HG02885 (cell line): ENCODE measurements around the gene GSAP.
"Not testable (repeated sequence)": the region's sequence is repeated elsewhere in the genome, so short reads cannot be mapped to it uniquely, and the experiment has no call there.

Experiments used
- ATAC-seq: cut with Tn5 transposase; IDR thresholded peaks from one replicate; pipeline ENCODE4 v1.9.1; 2021; ENCODE audit warnings: mild to moderate bottlenecking; ENCODE audit not compliant: unreplicated experiment, poor library complexity

The GSAP gene

DNA sequence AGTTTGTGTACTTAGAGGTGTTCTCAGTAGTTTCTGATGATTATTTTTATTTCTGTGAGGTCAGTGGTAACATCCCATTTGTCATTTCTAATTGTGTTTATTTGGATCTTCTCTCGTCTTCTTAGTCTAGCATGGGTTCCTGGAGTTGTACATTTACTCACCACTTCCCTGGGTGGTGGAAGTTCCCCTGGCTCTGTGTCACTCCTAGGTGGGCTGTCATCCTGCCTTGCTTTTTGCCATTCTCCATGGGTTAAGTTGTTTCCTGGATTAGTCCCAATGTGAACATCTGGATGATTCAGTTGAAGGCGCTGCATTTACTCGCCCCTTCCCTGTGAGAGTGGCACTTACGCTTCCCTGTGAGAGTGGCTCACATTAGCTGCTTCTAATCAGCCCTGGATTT lies 48.2 kb downstream of the GSAP start:
- no peak for ATAC-seq

DNA sequence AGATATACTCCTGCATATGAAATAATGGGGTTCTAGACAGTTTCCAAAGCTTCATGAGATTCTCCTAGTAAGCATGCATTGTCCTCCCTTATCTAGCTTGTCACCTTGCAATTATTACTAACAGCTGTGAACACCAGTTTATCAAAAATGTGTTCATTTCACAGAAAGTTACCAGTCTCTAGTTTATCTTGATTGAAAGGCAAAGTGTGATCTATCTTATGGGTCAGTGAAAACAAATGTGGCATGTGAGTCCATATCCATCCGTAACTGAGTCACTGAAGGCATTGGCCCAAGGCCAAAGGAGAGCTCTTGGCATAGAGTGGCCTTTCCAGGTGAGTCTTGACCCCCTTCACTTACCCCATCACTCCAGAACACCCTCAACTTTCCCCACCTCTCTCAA lies 53.2 kb downstream of the GSAP start:
- no peak for ATAC-seq

DNA sequence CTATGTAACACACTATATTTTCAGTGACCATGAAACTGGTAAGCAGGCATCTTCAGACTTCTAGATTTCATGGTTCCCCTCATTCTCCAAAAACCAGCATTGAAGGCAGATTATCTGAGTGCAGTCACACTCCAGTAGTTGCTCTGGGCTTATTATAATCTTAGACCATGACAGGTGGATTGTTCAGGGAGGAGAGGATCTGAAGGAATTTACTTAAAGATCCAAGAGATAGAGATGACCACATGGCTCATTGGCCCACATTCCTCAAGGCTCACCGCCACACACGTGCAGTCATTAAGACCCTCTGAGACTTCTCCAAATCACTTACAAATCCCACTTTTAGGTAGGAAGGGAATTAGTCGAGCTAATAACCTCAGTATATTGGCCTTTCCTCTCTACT lies 55.2 kb downstream of the GSAP start:
- ATAC-seq: no peak

DNA sequence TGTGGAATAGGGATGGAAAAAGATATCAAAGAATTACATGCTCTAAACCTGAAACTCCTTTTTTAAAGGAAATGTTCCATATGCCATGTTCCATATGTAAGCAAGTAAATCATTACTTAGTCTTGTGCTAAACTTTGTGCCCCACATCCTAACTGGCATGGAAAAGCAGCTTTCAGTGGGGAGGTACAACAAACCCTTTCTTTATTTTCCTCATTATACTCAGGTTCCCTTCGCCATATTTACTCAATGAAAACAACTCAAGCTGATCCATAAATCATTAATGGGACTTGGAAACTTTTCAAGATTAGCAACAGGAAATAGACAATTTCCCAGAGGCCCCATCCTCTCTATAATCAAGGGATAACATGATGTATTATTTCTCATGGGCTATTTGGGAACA lies 56.0 kb downstream of the GSAP start:
- ATAC-seq: no peak

DNA sequence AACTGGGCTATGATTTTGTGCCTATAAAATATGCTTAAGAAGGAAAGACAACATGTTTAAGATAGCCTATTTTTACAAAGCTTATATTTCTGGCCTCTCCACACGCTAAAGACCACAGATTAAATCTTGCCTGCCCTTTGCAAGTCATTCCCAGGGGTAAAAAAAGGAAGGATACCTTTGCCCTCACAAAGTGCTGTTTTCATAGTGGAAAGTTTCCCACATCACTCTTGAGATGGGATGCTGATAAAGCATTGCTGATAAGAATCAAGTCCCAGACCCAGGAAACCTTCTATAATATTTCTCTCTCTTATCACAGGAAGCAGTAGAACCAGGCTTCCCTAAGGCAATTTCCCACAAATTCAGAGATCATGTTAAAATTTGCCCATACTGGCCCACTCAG lies 56.5 kb downstream of the GSAP start:
- ATAC-seq: no peak

DNA sequence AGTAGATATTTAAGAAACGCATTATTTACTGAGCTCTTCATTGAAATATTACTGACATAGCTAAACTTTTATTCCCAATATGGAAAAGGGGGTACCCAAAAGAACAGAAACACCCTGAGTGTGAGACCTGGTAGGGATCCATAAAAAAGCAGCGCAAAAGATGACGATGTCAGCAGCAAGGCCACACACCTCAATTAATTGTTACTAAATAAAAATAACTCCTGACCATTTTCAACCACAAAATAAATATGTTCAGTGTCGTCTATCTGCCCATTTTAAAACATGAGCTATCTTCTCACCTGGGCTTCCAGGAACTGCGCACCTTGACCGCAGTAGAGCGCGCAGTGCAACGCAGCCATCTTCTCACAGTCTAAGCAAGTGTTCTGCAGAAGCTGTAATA lies 61.2 kb downstream of the GSAP start:
- no peak for ATAC-seq

DNA sequence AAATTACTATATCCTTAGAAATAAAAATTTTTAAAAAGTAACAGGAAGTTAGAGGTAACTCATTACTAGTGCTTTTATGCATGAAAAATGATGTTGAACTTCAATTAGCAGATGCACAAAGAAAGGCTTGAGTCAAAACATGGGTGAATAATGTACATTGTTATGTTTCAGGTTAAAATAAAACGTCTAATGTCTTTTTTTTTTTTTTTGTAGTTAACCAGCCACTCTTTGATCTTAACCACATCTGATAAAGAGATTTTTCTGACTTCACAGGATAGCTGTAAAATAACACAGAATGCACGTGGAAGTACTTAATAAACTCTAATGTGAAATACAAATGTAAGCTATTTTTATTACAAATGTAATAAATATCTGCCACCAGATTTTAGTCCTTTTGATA lies 61.7 kb downstream of the GSAP start:
- ATAC-seq: no peak

DNA sequence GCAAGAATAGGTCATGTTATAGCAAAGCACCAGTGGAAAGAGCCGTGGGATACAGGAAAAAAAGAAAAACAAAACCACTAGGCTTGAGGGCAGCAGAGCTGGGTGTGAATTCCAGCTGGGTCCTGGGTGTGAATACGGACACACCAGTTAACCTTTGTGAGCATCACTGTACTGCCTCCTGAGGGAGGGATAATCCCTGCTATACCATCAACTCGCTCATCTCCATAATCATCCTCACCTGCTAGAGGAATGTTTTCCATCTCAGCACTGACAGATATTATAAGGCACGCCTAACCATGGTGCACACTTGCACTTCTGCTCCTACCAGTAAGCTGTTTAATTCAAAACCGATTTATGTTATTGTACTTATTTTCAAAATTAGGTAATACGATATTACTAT lies 62.2 kb downstream of the GSAP start:
- no peak for ATAC-seq

DNA sequence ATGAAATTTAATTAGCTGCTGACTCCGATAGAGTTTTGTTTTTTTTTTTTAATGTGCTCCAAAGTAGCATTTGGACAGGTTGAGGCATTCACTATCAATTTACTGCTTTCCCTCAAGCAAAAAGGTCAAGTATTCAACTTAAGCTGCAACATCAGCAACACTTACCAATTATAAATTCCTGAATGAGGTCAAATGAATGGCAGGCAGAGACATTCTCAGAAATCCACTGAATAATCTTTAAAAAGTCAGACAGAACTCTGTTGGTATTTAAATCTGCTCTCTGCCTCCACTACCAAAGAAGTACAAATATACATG lies 62.8 kb downstream of the GSAP start:
- ATAC-seq: no peak

DNA sequence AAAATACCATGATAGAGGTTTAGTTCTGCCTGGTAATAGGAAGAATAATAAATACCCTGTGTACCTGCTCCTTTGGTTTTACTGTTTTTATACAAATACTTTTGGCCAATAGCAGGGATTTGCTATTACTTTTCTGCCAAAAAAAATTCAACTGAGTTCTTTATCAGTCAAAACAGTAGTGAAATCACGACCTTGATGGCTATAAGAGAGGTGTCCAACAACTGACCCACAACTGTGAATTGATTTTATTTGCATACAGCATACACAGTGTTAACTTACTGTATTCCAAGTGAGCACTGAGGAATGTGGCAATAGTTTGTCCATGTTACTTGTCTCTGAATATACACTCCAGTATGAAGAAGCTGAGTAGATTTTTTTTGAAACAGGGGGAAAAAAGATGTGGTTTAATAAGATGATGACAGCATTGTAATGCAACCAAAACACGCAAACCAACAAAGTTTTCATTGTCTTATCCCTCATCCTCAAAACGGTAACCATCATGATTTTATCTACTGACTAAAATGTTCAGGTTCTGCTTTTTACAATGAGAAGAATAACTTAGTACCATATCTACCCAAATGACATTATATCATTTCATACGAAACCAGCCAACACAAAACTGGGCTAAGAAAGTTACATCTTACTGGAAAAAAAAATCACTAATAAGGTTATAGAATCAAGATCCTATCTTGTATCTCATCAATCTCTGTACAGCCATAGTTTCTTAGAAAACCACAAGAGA lies 63.3 kb downstream of the GSAP start:
- peak; percentile 40 for ATAC-seq

DNA sequence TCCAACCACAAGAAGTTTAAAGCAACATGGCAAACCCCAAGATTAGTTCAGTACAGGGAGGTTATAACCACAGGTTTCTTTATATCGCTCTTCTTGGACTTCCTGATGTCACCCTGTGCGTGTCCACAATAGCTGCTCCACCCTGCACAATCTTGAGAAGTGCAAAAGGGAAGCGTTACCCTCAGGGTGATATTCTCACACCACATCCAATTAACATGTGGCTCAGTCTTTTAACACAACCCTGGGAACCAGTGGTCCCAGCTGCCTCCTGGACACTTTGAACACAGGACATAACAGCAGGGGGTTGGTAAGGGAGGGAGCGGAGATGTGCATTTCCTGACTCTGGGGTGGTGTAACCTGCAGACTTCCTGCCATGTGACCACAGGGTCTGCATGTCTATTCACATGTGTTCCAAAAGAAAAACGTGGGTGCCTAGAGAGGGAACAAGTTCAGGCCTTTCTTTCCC lies 64.6 kb downstream of the GSAP start:
- peak; percentile 90 for ATAC-seq

DNA sequence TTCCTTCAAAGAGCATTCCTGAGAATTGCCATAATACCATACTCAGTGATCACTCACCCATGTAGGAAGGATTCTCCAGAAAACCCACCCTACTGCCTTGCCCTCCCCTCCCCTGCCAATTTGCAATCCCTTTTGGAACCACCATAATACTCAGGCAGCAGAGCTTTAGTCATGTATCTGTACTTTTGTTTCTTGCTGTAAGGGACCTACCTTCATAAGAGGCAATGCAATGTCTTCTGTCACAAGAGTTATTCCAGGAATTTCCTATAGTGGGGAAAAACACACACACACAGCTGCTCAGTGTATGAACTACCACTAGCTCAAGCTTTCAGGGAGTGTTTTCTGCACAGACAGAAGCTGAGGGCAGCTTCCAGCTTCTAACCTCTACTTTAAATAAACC lies 67.0 kb downstream of the GSAP start:
- ATAC-seq: no peak

DNA sequence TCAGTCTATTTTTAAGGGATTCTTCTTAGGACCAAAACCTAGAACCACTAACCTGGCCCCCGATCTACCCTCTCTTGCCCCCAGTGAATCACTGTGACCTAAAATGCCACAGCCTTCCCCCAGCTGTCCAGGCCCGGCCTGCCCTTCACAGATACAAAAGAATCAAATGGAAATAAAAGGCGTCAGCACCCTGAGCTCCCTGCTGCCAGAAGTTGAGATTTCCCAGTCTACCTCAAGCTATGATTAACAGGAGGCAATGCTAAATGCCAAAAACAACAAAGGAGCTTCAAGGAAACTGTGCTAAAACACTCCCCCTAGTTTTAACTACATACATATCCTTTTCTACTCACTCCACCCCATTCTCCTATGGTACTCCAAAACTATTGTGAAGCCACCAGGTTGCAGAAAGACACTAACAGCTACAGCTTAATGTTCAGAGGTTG lies 67.8 kb downstream of the GSAP start:
- no peak for ATAC-seq

DNA sequence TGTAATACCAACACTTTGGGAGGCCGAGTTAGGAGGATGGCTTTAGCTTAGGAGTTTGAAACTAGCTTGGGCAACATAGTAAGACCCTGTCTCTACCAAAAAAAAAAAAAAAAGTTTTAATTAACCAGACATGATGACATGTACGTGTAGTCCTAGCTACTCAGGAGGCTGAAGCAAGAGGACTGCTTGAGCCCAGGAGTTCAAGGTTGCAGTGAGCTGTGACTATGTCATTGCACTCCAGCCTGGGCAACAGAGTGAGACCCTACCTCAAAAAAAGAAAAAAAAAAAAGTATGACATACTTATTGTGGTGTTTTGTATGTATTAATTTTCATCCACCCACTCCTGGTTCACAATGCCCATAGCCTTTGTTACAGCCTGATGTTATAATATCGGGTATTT lies 69.7 kb downstream of the GSAP start:
- ATAC-seq: no peak

DNA sequence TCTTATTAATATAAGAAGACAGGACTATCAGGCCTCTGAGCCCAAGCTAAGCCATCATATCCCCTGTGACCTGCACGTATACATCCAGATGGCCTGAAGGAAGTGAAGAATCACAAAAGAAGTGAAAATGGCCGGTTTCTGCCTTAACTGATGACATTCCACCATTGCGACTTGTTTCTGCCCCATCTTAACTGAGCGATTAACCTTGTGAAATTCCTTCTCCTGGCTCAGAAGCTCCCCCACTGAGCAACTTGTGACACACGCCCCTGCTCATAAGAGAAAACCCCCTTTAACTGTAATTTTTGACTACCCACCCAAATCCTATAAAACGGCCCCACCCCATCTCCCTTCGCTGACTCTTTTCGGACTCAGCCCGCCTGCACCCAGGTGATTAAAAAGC lies 70.7 kb downstream of the GSAP start:
- ATAC-seq: not testable (repeated sequence)

DNA sequence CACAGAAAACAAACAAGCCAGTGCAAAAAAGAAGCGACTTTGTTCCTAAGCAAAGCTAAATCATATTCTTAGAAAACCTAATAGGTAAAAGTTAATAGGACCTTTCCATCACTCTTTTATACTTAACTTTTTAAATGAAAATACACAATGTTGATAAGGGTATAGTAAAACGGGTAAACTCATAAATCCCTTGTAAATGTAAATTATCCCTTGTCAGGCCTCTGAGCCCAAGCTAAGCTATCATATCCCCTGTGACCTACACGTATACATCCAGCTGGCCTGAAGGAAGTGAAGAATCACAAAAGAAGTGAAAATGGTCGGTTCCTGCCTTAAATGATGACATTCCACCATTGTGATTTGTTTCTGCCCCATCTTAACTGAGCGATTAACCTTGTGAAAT lies 76.4 kb downstream of the GSAP start:
- ATAC-seq: no peak

DNA sequence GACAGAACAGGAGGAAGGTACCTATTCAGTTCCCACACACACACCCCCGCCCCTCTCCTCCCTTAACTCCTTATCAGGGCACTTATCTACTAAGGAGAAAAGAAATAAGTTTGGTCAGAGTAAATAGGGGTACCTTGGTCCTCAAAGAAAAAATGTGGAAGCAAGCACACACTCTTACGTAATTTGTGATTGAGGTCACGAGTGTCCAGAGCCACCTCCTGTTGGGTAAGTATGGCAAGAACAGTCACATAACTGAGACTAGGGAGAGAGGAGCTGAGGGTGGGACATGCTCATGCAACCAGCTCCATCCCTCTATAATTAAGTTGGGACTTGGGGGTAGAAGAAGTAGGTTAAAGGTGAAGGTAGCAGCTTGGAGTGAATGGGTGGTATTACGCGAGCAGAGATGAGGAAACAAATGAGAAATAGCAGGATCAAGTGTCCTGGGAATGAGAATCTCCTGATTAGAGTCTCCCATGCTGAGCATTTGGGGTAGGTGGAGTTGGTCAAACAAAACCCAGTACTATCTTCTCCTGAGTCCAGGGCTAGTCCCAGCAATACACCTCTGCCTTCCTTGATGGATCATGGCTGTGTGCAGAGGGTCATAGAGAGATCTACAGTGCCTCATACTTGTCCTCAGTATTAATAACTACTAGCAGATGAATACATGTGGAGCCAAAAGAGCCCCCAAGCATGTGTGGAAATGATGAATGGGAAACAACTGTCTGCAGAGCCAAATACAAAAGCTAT lies 77.1 kb downstream of the GSAP start:
- ATAC-seq: no peak

DNA sequence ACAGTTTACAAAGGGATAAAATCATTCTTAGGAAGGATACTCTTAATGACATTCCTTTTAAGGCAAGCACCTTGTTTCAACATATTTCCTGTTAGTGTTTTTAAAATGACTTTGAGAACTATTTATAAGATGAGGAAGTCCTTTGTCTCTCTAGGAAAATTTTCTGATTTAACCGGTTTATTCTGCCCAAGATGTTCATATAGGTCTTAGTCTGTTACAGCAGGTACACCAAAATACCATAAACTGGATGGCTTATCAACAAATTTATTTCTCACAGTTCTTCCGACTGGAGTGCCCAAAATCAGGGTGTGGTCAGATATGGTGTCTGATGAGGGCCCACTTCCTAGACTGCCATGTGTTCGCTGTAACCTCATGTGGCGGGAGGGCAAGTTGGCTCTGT lies 77.9 kb downstream of the GSAP start:
- ATAC-seq: no peak

DNA sequence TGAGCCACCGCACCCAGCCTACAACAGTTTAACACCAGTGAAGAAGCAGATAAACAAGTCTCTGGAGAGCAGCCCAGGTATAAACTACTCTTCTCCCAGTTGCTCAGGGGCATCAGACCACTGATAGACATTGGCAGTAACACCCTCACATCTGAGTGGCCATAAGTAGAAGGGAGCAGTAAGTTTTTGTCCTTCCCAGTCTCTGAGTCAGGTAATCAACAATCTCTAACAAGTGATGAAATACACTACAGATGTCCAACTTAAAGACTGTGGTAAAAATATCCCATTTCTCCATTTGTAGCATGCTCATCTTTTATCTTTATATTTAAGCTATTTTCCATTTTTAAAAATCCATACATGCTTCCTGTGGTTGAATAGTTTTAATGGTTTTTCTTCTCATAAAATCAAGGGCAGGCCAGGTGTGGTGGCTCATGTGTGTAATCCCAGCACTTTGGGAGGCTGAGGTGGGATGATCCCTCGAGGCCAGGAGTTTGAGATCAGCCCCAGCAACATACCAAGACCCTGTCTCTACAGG lies 78.6 kb downstream of the GSAP start:
- ATAC-seq: no peak

DNA sequence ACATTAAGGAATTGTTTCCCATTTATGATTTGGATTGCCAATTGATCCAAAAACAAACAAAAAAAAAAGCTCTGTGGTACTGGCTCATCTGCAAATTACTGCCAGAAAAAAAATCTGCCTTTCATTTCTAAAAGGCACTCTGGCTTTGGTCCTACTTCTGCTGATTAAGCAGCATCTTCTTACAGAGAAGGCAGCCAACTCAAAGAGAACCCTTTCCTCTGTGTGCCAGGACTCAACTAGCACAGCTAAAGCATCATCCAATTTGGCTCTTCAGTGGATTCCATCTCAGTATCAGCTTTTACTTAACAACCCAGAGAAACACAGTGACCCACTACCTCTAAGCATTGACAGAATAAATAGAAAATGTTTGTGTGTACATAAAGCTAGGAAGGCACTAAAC lies 80.6 kb downstream of the GSAP start:
- no peak for ATAC-seq

DNA sequence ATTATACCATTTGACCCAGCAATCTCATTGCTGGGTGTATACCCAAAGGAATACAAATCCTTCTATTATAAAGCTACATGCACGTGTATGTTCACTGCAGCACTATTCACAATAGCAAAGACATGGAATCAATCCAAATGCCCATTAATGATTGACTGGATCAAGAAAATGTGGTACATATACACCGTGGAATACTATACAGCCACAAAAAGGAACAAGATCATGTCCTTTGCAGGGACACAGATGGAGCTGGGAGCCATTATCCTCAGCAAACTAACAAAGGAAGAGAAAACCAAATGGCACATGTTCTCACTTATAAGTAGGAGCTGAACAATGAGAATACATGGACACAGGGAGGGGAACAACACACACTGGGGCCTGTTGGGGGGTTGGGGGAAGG lies 82.1 kb downstream of the GSAP start:
- not testable (repeated sequence) for ATAC-seq
